GM19452 (cell line): ENCODE data around the gene PSMD8.
"Not testable (repeated sequence)": the region's sequence is repeated elsewhere in the genome, so short reads cannot be mapped to it uniquely, and the experiment has no call there.

Experiments
- ATAC-seq: cut with Tn5 transposase; IDR thresholded peaks from one replicate; pipeline ENCODE4 v1.9.1; 2021; ENCODE audit not compliant: unreplicated experiment

Gene PSMD8

DNA sequence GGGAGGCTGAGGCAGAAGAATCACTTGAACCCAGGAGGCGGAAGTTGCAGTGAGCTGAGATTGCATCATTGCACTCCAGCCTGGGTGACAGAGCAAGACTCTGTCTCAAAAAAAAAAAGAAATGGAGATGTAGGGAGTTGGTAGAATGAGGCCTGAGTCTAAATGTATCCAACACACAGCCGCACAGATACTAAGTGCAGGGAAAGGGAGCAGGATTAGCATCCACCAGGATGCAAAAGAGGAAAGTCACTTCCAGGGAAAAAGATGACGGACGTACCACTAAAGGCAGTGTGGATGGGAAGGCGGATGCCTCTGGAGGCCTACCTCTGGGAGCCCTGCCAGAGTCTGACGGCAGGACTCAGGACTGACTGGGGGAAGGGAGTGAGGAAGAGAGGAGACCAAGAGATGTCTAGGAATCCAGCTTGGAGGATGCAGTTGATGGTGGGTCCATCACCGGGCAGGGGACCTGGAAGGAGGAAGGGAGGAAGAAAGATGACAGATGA lies 35.3 kb downstream of the PSMD8 start:
- no peak for ATAC-seq

GRCh38 chr19:38410407-38410806 lies 36.0 kb downstream of the PSMD8 start:
- not testable (repeated sequence) for ATAC-seq

DNA sequence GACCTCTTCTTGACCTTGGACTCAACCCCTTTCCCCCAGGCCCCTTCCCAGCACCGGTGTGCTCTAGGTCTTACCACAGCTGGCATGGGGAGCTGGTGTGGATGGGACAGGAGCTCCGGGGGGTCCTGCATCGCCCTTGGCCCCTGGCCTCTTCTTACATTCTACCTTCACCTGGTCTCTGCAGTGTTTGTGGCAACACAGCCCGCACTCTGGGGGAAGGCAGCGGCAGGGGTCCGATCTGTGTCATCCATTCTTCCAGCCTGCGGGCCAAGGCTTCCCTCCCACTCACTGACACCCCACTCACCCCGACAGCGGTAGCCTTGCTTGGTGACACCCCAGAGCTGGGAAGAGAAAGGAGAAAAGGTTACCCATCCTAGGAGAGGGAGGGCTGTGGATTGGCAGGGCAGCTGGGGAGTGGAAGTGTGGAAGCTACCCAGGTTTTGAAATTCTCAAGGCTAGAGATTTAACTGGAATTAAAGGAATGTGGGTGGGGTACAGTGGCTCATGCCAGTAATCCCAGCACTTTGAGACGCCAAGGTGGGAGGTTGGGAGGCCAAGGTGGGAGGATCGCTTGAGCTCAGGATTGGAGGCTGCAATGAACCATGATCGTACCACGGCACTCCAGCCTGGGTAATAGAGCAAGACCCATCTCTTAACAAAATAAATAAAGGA lies 36.8 kb downstream of the PSMD8 start:
- ATAC-seq, result no peak

DNA sequence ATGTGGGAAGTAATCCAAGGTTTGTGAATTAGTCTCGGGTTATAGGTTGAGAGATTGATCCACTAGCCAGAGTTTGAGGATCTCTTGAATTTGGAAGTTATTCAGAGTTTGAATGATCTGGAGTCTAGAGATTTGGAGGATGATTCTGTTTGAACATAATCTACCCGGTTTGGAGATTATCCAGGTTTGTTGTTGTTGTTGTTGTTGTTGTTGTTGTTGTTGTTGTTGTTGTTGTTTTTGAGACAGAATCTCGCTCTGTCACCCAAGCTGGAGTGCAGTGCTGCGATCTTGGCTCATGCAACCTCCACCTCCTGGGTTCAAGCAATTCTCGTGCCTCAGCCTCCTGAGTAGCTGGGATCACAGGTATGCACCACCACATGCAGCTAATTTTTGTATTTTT lies 37.5 kb downstream of the PSMD8 start:
- ATAC-seq, result not testable (repeated sequence)

DNA sequence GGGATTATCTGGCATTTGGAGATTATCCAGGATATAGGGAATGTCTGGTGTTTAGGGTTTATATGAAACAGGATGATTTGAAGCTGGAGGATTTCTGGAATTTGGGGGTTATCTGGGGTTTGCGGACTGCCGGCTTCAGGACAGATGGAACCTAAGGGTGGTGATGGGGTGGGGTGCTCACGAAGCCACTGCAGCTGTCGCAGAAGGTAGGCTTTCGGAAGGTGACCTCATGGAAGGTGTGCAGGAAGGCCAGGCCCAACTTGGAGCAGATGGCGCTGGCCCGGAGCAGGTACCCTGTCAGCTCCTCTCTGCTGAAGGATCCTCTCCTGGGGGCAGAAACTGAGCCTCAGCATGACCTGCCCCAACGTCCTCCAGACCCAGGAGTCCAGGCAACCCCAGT lies 38.1 kb downstream of the PSMD8 start:
- no peak for ATAC-seq

DNA sequence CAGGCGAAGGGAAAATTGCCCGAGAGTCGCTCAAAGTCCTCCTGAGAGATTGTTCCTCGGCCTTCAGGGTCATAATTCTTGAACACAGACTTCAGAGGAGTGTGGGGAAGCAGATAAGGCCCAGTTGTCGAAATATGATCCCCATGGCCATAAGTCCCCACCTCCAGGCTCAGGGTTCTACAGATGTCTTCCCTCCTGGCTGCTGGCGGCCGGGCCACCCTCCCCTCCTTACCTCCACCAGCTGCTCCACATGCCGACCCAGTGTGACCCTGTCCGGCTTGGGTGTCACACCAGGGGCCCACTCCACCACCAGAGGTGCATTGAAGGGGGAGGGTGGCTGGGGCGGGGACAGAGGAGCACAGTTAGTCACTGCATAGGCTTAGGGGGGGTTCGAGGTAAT lies 38.6 kb downstream of the PSMD8 start:
- ATAC-seq, result no peak

GRCh38 chr19:38413416-38413815 lies 39.0 kb downstream of the PSMD8 start:
- no peak for ATAC-seq

DNA sequence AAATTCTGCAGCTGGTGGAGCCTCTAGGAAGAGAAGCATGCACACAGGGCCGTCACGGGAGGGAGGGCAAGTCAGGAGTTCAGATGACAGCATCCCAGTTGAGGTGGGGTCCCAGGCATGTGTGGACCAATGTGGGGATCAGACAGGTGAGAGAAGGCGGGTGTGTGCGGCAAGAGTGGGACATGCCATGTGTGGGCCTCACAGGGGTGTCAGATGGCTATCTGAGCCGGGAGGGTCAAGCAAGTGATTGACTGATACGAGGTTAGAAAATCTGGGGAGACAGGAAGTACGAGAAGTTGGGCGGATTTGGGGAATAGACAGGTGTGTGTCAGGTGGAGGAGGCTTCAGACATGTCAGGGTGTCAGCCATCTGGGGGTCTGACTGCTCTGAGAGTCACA lies 42.8 kb downstream of the PSMD8 start:
- ATAC-seq, result no peak

GRCh38 chr19:38417544-38418506 lies 43.5 kb downstream of the PSMD8 start:
- ATAC-seq, result no peak

- no peak for ATAC-seq
These were observed 46.6 kb downstream of the PSMD8 start for GRCh38 chr19:38420935-38421334.

DNA sequence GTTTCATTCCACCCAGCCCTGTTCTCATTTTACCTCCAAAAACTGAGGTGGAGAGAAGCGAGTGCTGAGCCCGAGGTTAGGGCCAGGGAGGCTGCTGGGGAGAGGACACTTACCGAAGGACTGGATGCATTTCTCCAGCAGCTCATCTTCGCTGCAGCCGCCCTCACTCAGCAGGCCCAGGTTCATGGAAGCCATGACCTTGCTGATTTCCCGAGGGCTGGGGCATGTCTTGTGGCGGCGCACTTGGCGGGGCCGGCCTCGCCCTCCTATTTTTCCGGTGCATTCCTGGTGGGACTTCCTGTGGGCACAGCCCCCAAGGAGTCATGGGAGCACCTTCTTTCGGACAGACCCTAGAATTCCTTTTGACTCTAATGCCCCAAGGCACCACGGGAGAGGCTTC lies 47.5 kb downstream of the PSMD8 start:
- no peak for ATAC-seq

GRCh38 chr19:38422438-38422837 lies 48.1 kb downstream of the PSMD8 start:
- ATAC-seq, result no peak

DNA sequence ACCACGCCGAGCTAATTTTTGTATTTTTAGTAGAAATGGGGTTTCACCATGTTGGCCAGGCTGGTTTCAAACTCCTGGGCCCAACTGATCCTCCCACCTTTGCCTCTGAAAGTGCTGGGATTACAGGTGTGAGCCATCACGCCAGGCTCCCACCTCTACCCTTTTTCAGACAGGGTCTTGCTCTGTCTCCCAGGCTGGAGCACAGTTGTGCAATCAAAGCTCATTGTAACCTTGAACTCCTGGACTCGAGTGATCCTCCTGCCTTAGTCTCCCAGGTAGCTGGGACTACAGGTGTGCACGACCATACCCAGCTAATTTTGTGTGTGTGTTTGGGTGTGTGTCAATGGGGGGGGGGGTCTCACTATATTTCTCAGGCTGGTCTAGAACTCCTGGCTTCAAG lies 49.9 kb downstream of the PSMD8 start:
- ATAC-seq, result no peak

GRCh38 chr19:38425222-38425809 lies 50.9 kb downstream of the PSMD8 start:
- ATAC-seq, result no peak

GRCh38 chr19:38425810-38426466 lies 51.6 kb downstream of the PSMD8 start, which contains the start of gene RASGRP4:
RASGRP4 (minus strand) TSS chr19:38426219; CDS start chr19:38426091, 128 bp downstream.
- ATAC-seq, result no peak

- ATAC-seq, result not testable (repeated sequence)
These were observed 52.8 kb downstream of the PSMD8 start for GRCh38 chr19:38427035-38427677.

GRCh38 chr19:38429055-38429810 lies 54.9 kb downstream of the PSMD8 start:
- ATAC-seq, result no peak

- ATAC-seq, result no peak
These were observed 55.4 kb downstream of the PSMD8 start for GRCh38 chr19:38429811-38430156.

DNA sequence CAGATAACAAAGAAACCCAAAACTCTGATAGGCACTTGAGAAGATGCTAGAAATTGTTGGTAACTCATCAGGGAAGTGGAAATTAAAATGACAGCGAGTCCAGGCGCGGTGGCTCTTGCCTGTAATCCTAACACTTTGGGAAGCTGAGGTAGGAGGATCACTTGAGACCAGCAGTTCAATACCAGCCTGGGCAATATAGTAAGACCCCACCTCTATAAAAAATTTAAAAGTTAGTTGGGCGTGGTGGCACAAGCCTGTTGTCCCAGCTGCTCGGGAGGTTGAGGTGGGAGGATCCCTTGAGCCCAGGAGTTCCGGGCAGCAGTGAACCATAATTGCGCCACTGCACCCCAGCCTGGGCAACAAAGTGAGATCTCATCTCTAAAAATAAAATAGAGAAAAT lies 56.6 kb downstream of the PSMD8 start:
- no peak for ATAC-seq

DNA sequence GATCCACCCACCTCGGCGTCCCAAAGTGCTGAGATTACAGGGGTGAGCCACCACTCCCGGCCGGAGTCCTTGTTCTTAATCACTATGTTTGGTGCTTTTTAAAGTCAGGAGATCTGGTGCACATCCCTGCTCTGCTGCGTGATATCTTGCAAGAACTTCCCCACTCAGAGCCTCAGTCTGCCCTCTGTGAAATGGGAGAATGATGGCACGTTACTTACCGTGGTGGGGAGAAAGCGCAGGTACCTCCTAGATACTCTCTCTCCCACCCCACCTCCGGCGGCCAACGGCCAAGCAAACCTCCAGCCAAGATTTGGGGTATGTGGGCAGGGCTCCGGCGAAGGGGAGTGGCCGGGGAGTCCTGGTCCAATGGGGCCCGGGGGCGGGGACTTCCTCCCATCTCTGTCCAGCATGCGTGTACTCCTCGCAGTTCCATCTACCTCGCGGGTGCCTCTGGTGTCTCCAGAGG lies 58.9 kb downstream of the PSMD8 start, which contains the start of gene RYR1:
Gene RYR1, plus strand, starts transcription at position 424 of the 466 bp plus-strand sequence. CDS start 139 bp downstream, outside the sequence.
- ATAC-seq, result no peak
